Left renal pelvis (tissue), 4 donors: ENCODE data around the gene POM121L2. TPM values are rescaled to one million over a fixed set of nuclear protein-coding genes. Genes with fewer than 3 reads are reported as not detected.

Experiments used
- DNase-seq, 4 donors: peaks; one replicate each; pipeline ENCODE4 v3.0.0-alpha.2; 2013; ENCODE audit warnings: low read depth in 4 of 4, low spot score in 3 of 4
- polyA plus RNA-seq, 4 donors: library from polyadenylated mRNA; unstranded; fragments of 120-200 nt; gene quantifications; one replicate each; pipeline ENCODE4 v1.2.1, GENCODE V29; 2013; ENCODE audit not compliant: insufficient read length in 4 of 4

POM121L2 gene
- polyA plus RNA-seq, 4 donors: not detected

- no peak for DNase-seq
Measured at GRCh38 chr6:27263886-27264285, 48.2 kb downstream of the POM121L2 start.

GRCh38 chr6:27260836-27261375, 51.2 kb downstream of the POM121L2 start:
- DNase-seq: no peak

GRCh38 chr6:27260369-27260768, 51.7 kb downstream of the POM121L2 start:
- DNase-seq: no peak

Other genes with a start within 250 kb of the POM121L2 start
- gene PRSS16, start 64.6 kb downstream of the POM121L2 start, polyA plus RNA-seq: under 1 TPM; 0.13 to 0.36 (median 0.22) TPM
- 10 to 100 TPM; 11.2 to 15.8 (median 14.2) TPM for gene ZNF391, start 76.5 kb upstream of the POM121L2 start, polyA plus RNA-seq
- 10 to 100 TPM; 14.4 to 24.0 (median 21.4) TPM for gene ZNF184, start 160.8 kb upstream of the POM121L2 start, polyA plus RNA-seq